GM23338 (cell line): ENCODE results near the gene DNAJC1. TPM values are rescaled to one million over a fixed set of nuclear protein-coding genes. Genes with fewer than 3 reads are reported as not detected.

Source experiments
- ATAC-seq: fragments of 200-7000 bp; cut with Tn5 transposase; 3 replicates; pipeline ENCODE4 v1.9.1; 2020
- DNase-seq: peaks from one replicate; pipeline ENCODE4 v3.0.0-alpha.2; 2015; ENCODE audit warnings: low spot score
- H2AFZ ChIP-seq: fragments of 200-600 bp; sonication (generic); 2 replicates; pipeline ENCODE4 v1.8.0; 2016; ENCODE audit warnings: antibody characterized with exemption, mild to moderate bottlenecking, moderate library complexity
- H3F3A ChIP-seq: fragments of 200-600 bp; sonication (generic); replicated peaks from 2 replicates; pipeline ENCODE4 v1.8.0; 2017; ENCODE audit warnings: antibody characterized with exemption, mixed run types, low read depth
- H3K27ac ChIP-seq: fragments of 200-600 bp; sonication (generic); 2 replicates; pipeline ENCODE4 v1.6.1; 2016; ENCODE audit warnings: low read depth
- H3K27me3 ChIP-seq: fragments of 200-600 bp; sonication (generic); 2 replicates; pipeline ENCODE4 v1.8.0; 2016; ENCODE audit warnings: mild to moderate bottlenecking, mixed run types, moderate library complexity; ENCODE audit not compliant: insufficient read depth
- H3K36me3 ChIP-seq: fragments of 200-600 bp; sonication (generic); 2 replicates; pipeline ENCODE4 v1.8.0; 2016; ENCODE audit warnings: mild to moderate bottlenecking; ENCODE audit not compliant: insufficient read depth
- H3K4me1 ChIP-seq: fragments of 200-600 bp; sonication (generic); 2 replicates; pipeline ENCODE4 v1.8.0; 2016; ENCODE audit warnings: mild to moderate bottlenecking, moderate library complexity; ENCODE audit not compliant: insufficient read depth
- H3K4me2 ChIP-seq: fragments of 200-600 bp; sonication (generic); 2 replicates; pipeline ENCODE4 v1.7.1; 2017; ENCODE audit warnings: mixed run types
- H3K4me3 ChIP-seq: fragments of 200-600 bp; sonication (generic); 2 replicates; pipeline ENCODE4 v1.6.1; 2016; ENCODE audit warnings: mixed run types
- H3K79me2 ChIP-seq: fragments of 200-600 bp; sonication (generic); replicated peaks from 2 replicates; pipeline ENCODE4 v1.8.0; 2017; ENCODE audit warnings: mild to moderate bottlenecking; ENCODE audit not compliant: insufficient read depth
- H3K9me2 ChIP-seq: fragments of 200-600 bp; sonication (generic); 2 replicates; pipeline ENCODE4 v1.8.0; 2017; ENCODE audit not compliant: insufficient read depth
- H4K20me1 ChIP-seq: fragments of 200-600 bp; sonication (generic); replicated peaks from 2 replicates; pipeline ENCODE4 v1.8.0; 2017; ENCODE audit warnings: mild to moderate bottlenecking; ENCODE audit not compliant: insufficient read depth
- H3K27ac Mint-ChIP-seq: 2 replicates; pipeline ENCODE4 v1.8.0; 2020; ENCODE audit warnings: inconsistent platforms, mild to moderate bottlenecking, moderate library complexity, mixed read lengths
- H3K27me3 Mint-ChIP-seq: 3 replicates; pipeline ENCODE4 v1.8.0; 2022; ENCODE audit warnings: low read depth, mild to moderate bottlenecking, moderate library complexity, mixed read lengths, inconsistent platforms; ENCODE audit not compliant: insufficient read depth, poor library complexity
- H3K36me3 Mint-ChIP-seq: 3 replicates; pipeline ENCODE4 v1.8.0; 2021; ENCODE audit warnings: low read depth, mild to moderate bottlenecking, inconsistent platforms, moderate library complexity, mixed read lengths
- H3K4me1 Mint-ChIP-seq: 3 replicates; pipeline ENCODE4 v1.8.0; 2020; ENCODE audit warnings: mild to moderate bottlenecking, inconsistent platforms, mixed read lengths
- H3K4me3 Mint-ChIP-seq: 3 replicates; pipeline ENCODE4 v1.8.0; 2021; ENCODE audit warnings: moderate library complexity, mild to moderate bottlenecking, inconsistent platforms, mixed read lengths
- H3K9me3 Mint-ChIP-seq: 3 replicates; pipeline ENCODE4 v1.8.0; 2020; ENCODE audit warnings: moderate library complexity, mild to moderate bottlenecking, inconsistent platforms, mixed read lengths
- CREB1 ChIP-seq: fragments of 250-450 bp; sonication (Bioruptor Pico); IDR thresholded peaks from 2 replicates; pipeline ENCODE4 v1.5.0; 2020; ENCODE audit warnings: low read depth, mild to moderate bottlenecking, moderate library complexity
- EZH2 ChIP-seq: fragments of 200-600 bp; sonication (generic); IDR thresholded peaks from one replicate; pipeline ENCODE4 v1.8.0; 2017; ENCODE audit warnings: antibody characterized with exemption, mild to moderate bottlenecking, low read depth; ENCODE audit not compliant: unreplicated experiment
- EZH2phosphoT487 ChIP-seq: fragments of 200-600 bp; sonication (generic); IDR thresholded peaks from one replicate; pipeline ENCODE4 v1.8.1; 2018; ENCODE audit warnings: antibody characterized with exemption; ENCODE audit not compliant: unreplicated experiment
- JUNB ChIP-seq: IDR thresholded peaks from one replicate; pipeline ENCODE4 v1.6.1; 2016; ENCODE audit warnings: antibody characterized with exemption; ENCODE audit not compliant: unreplicated experiment
- STAT1 ChIP-seq: IDR thresholded peaks from one replicate; pipeline ENCODE4 v1.6.1; 2016; ENCODE audit warnings: antibody characterized with exemption; ENCODE audit not compliant: unreplicated experiment
- ZNF114 ChIP-seq: fragments of 250-450 bp; sonication (Bioruptor Pico); IDR thresholded peaks from 2 replicates; pipeline ENCODE4 v1.5.0; 2020; ENCODE audit warnings: mild to moderate bottlenecking, moderate library complexity
- ZNF331 ChIP-seq: fragments of 250-450 bp; sonication (Bioruptor Pico); IDR thresholded peaks from 2 replicates; pipeline ENCODE4 v1.5.0; 2020; ENCODE audit warnings: low read depth, mild to moderate bottlenecking, moderate library complexity
- polyA plus RNA-seq: library from polyadenylated mRNA; unstranded; fragments of >200 nt; fragmentation: Nextera tagmentation; extraction: Ambion mirVana; gene quantifications from 2 replicates; pipeline ENCODE4 v1.2.1, GENCODE V29; 2016
- total RNA-seq: library from RNA; depleted of rRNA; stranded (reverse); fragments of >200 nt; shearing (Covaris generic); gene quantifications from 2 replicates; pipeline ENCODE4 v1.2.3, GENCODE V29; 2014
- TF ChIP-seq, protein P1 (sequence below), 2 experiments: fragments of 200-600 bp in 1 of 2; sonication (generic) in 1 of 2; conservative IDR thresholded peaks; 2 replicates each; pipeline versions ENCODE4 v1.5.1 to v1.6.1; 2016 to 2017; ENCODE audit warnings: antibody characterized with exemption in 2 of 2, low read depth in 2 of 2, mild to moderate bottlenecking in 2 of 2, moderate library complexity in 1 of 2
- TF ChIP-seq, protein P2 (sequence below): IDR thresholded peaks from 2 replicates; pipeline ENCODE4 v1.6.1; 2016; ENCODE audit warnings: antibody characterized with exemption
- TF ChIP-seq, protein P3 (sequence below): IDR thresholded peaks from one replicate; pipeline ENCODE4 v1.6.1; 2018; ENCODE audit warnings: antibody characterized with exemption; ENCODE audit not compliant: unreplicated experiment

DNAJC1 gene
- total and polyA plus RNA-seq, 2 experiments from 2014 or later = 38.6 to 45.3 TPM

DNA sequence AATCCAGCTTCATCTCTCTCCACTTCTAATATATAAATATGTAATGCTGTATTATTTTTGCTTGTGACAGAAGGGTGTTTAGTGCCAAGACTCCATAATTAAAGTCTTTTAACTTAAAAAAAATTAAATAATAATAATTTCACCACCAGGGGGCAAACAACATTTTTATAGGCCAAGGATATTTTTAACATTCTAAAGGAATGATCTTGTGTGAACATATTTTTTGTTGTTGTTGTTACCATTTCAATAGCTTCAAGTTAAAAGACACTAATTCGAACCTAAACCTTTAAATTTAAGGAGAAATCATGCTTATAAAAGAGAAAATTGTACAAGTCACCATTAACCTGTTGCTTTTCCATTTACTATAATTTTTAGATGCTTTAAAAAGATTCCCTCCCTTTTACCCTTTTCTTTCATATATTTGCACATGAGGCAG, 7.5 kb upstream of the DNAJC1 start:
- Histone ChIP-seq H4K20me1 (no peaks in the 10 kb centered on the region), H3K4me2 (no peak overlapping the region), H3K27me3 (no peaks in the 10 kb centered on the region), H3F3A (no peaks in the 10 kb centered on the region), H3K4me1 (no peaks in the 10 kb centered on the region), H3K27ac (no peak overlapping the region), H3K4me3 (no peak overlapping the region), H3K36me3 (no peaks in the 10 kb centered on the region), H3K9me2 (no peaks in the 10 kb centered on the region), H2AFZ (no peak overlapping the region), H3K79me2 (no peaks in the 10 kb centered on the region)
- Mint-ChIP-seq H3K36me3 (no peaks in the 10 kb centered on the region), H3K9me3 (no peaks in the 10 kb centered on the region), H3K4me3 (no peak overlapping the region), H3K27ac (no peak overlapping the region), H3K4me1 (no peaks in the 10 kb centered on the region), H3K27me3 (no peaks in the 10 kb centered on the region)
- DNase-seq (peak; percentile 38), ATAC-seq (no peak)
- TF ChIP-seq, protein P1, sequence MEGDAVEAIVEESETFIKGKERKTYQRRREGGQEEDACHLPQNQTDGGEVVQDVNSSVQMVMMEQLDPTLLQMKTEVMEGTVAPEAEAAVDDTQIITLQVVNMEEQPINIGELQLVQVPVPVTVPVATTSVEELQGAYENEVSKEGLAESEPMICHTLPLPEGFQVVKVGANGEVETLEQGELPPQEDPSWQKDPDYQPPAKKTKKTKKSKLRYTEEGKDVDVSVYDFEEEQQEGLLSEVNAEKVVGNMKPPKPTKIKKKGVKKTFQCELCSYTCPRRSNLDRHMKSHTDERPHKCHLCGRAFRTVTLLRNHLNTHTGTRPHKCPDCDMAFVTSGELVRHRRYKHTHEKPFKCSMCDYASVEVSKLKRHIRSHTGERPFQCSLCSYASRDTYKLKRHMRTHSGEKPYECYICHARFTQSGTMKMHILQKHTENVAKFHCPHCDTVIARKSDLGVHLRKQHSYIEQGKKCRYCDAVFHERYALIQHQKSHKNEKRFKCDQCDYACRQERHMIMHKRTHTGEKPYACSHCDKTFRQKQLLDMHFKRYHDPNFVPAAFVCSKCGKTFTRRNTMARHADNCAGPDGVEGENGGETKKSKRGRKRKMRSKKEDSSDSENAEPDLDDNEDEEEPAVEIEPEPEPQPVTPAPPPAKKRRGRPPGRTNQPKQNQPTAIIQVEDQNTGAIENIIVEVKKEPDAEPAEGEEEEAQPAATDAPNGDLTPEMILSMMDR (conservative IDR thresholded peaks at IDR 0.05; ENCODE audit: low read depth in 2 of 2) = peak in 1 of 2 experiments; percentile 53; a peak in 2 of 4 replicates
- TF ChIP-seq, protein P2, sequence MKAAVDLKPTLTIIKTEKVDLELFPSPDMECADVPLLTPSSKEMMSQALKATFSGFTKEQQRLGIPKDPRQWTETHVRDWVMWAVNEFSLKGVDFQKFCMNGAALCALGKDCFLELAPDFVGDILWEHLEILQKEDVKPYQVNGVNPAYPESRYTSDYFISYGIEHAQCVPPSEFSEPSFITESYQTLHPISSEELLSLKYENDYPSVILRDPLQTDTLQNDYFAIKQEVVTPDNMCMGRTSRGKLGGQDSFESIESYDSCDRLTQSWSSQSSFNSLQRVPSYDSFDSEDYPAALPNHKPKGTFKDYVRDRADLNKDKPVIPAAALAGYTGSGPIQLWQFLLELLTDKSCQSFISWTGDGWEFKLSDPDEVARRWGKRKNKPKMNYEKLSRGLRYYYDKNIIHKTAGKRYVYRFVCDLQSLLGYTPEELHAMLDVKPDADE = no peak

DNA sequence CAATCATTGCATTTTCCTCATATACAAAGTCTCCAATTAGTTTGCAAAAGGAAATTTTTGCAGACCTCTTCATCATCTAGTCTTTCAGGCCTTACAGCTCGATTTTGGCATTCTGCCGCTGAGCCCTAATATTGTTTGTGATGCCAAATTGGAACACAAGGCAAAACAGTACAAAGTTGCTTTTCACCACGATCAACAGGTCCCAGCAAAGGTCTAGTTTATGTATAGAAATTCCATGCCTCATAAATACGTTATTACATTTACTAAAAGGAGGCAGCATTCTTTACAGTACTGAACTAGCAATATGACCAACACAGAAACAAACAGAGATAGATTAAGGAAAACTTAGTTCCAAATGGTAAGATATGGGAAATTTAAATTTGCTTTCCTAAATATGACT, 7.0 kb upstream of the DNAJC1 start:
- Histone ChIP-seq H2AFZ (no peak overlapping the region), H3K4me2 (no peak overlapping the region), H3K27ac (no peak overlapping the region), H3K79me2 (no peaks in the 10 kb centered on the region), H3F3A (no peaks in the 10 kb centered on the region), H3K36me3 (no peaks in the 10 kb centered on the region), H3K27me3 (no peaks in the 10 kb centered on the region), H3K9me2 (no peaks in the 10 kb centered on the region), H4K20me1 (no peaks in the 10 kb centered on the region), H3K4me1 (no peaks in the 10 kb centered on the region), H3K4me3 (no peak overlapping the region)
- Mint-ChIP-seq H3K9me3 (no peaks in the 10 kb centered on the region), H3K27ac (no peak overlapping the region), H3K27me3 (no peaks in the 10 kb centered on the region), H3K4me3 (no peak overlapping the region), H3K4me1 (no peaks in the 10 kb centered on the region), H3K36me3 (no peaks in the 10 kb centered on the region)
- DNase-seq (no peak), ATAC-seq (no peak)
- TF ChIP-seq EZH2 (no peak), CREB1 (CRISPR knock-in tag) (no peak), ZNF114 (CRISPR knock-in tag) (no peak), EZH2phosphoT487 (no peak), ZNF331 (no peak), JUNB (no peak), STAT1 (no peak)
- TF ChIP-seq, protein P1 (conservative IDR thresholded peaks at IDR 0.05; ENCODE audit: low read depth in 2 of 2) = no peak
- TF ChIP-seq, protein P3, sequence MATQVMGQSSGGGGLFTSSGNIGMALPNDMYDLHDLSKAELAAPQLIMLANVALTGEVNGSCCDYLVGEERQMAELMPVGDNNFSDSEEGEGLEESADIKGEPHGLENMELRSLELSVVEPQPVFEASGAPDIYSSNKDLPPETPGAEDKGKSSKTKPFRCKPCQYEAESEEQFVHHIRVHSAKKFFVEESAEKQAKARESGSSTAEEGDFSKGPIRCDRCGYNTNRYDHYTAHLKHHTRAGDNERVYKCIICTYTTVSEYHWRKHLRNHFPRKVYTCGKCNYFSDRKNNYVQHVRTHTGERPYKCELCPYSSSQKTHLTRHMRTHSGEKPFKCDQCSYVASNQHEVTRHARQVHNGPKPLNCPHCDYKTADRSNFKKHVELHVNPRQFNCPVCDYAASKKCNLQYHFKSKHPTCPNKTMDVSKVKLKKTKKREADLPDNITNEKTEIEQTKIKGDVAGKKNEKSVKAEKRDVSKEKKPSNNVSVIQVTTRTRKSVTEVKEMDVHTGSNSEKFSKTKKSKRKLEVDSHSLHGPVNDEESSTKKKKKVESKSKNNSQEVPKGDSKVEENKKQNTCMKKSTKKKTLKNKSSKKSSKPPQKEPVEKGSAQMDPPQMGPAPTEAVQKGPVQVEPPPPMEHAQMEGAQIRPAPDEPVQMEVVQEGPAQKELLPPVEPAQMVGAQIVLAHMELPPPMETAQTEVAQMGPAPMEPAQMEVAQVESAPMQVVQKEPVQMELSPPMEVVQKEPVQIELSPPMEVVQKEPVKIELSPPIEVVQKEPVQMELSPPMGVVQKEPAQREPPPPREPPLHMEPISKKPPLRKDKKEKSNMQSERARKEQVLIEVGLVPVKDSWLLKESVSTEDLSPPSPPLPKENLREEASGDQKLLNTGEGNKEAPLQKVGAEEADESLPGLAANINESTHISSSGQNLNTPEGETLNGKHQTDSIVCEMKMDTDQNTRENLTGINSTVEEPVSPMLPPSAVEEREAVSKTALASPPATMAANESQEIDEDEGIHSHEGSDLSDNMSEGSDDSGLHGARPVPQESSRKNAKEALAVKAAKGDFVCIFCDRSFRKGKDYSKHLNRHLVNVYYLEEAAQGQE = no peak
